Stimulated activated CD8-positive, alpha-beta memory T cell treated with anti-CD3 and anti-CD28 coated beads, Interleukin-12 subunit alpha, Interleukin-12 subunit beta, amount 100 ng/mL, for 24 hours (primary cell): ENCODE data around the gene SRRM1.

Experiments used
- DNase-seq: peaks from one replicate; pipeline ENCODE4 v3.0.0-alpha.2; 2020; ENCODE audit errors: extremely low read depth

Gene SRRM1

GRCh38 chr1:24642481-24643362 is at the start of gene SRRM1:
SRRM1 (plus strand) TSS chr1:24643302; CDS start chr1:24643327, 25 bp downstream.
- peak; percentile 95 for DNase-seq

- no peak for DNase-seq
Measured at GRCh38 chr1:24594328-24594598, 48.8 kb upstream of the SRRM1 start.

GRCh38 chr1:24596401-24596880 is 46.7 kb upstream of the SRRM1 start:
- no peak for DNase-seq

- no peak for DNase-seq
Measured at GRCh38 chr1:24599265-24599664, 43.8 kb upstream of the SRRM1 start.

- no peak for DNase-seq
Measured at GRCh38 chr1:24600551-24600950, 42.6 kb upstream of the SRRM1 start.

- no peak for DNase-seq
Measured at GRCh38 chr1:24605534-24606295, 37.4 kb upstream of the SRRM1 start.

- no peak for DNase-seq
Measured at GRCh38 chr1:24606296-24606605, 36.9 kb upstream of the SRRM1 start.

GRCh38 chr1:24606621-24607020 is 36.5 kb upstream of the SRRM1 start:
- no peak for DNase-seq

- no peak for DNase-seq
Measured at GRCh38 chr1:24609949-24610517, 33.1 kb upstream of the SRRM1 start.

- no peak for DNase-seq
Measured at GRCh38 chr1:24619376-24619775, 23.7 kb upstream of the SRRM1 start.

GRCh38 chr1:24620678-24621077 is 22.4 kb upstream of the SRRM1 start:
- no peak for DNase-seq

GRCh38 chr1:24621121-24621520 is 22.0 kb upstream of the SRRM1 start:
- DNase-seq, result no peak

GRCh38 chr1:24622218-24622617 is 20.9 kb upstream of the SRRM1 start:
- DNase-seq, result no peak

- no peak for DNase-seq
Measured at GRCh38 chr1:24632832-24633175, 10.3 kb upstream of the SRRM1 start.

GRCh38 chr1:24635195-24635843 is 7.8 kb upstream of the SRRM1 start:
- no peak for DNase-seq

GRCh38 chr1:24636661-24637357 is 6.3 kb upstream of the SRRM1 start:
- no peak for DNase-seq

- DNase-seq, result no peak
Measured at GRCh38 chr1:24639094-24639493, 4.0 kb upstream of the SRRM1 start.

GRCh38 chr1:24639881-24640280 is 3.2 kb upstream of the SRRM1 start:
- no peak for DNase-seq

- DNase-seq, result no peak
Measured at GRCh38 chr1:24640288-24640687, 2.8 kb upstream of the SRRM1 start.

GRCh38 chr1:24641646-24642151 is 1.4 kb upstream of the SRRM1 start:
- no peak for DNase-seq

- DNase-seq, result no peak
Measured at GRCh38 chr1:24643363-24644099, 429 bp downstream of the SRRM1 start.
